Subcutaneous adipose tissue (tissue), 4 donors: ENCODE measurements around the gene AOC1. TPM values are rescaled to one million over a fixed set of nuclear protein-coding genes. Genes with fewer than 3 reads are reported as not detected.

Experiments used
- total RNA-seq, 4 donors: library from RNA; depleted of rRNA; stranded (reverse); fragments of >200 nt; gene quantifications; one replicate each; pipeline ENCODE4 v1.1.0, GENCODE V29; 2016
- TF ChIP-seq, protein P1 (sequence below): fragments of 450-650 bp; IDR thresholded peaks from one replicate; pipeline ENCODE4 v1.5.1; 2016; ENCODE audit warnings: low read depth, mild to moderate bottlenecking, control low read depth, antibody characterized with exemption, moderate library complexity

The AOC1 gene
- total RNA-seq, 4 donors from 2014 or later = 0.33 to 0.68 TPM; not detected in 2

DNA sequence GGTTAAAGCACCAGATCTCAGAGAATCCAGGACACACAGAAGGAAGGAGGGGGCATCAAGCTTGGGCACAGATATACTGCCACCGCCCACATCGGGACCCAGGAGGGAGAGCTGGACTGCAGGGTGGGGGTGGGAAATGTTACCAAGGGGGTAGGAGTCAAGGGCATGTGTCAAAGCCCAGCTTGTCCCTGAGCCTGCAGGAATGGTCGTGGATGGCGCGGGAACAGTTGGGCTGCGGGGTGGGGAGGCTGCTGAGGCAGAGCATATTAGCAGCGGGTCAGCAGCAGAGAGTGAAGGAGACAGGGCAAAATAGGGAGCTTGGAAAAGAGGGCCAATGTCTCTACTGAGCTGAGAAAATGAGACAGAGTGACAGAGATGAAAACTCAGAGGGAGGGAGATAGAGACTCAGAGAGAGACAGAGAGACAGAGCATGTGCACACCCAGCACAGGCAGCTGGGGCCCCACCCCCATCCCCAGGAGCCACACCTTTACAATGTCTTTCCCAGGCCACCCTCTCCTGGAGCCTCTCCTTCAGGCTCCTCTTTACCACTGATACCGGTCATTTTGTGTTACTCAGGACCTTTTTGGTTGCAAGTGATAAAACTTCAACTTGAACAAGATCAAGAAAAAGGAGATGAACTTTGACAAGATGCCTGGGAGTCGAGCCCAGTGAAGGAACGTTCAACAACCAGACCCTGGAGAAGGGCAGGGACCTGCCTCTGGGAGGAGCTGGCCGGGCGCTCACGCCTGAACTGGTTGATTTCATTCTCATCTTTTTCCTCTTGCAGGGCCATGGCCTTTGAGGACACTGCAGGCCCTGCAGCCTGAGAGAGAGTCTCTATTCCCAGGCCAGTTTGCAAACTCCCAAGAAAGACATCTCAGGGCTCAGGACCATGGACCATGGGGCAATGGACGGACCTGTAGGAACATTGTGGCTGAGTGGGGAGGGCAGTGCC lies 50.0 kb downstream of the AOC1 start:
- TF ChIP-seq, protein P1, sequence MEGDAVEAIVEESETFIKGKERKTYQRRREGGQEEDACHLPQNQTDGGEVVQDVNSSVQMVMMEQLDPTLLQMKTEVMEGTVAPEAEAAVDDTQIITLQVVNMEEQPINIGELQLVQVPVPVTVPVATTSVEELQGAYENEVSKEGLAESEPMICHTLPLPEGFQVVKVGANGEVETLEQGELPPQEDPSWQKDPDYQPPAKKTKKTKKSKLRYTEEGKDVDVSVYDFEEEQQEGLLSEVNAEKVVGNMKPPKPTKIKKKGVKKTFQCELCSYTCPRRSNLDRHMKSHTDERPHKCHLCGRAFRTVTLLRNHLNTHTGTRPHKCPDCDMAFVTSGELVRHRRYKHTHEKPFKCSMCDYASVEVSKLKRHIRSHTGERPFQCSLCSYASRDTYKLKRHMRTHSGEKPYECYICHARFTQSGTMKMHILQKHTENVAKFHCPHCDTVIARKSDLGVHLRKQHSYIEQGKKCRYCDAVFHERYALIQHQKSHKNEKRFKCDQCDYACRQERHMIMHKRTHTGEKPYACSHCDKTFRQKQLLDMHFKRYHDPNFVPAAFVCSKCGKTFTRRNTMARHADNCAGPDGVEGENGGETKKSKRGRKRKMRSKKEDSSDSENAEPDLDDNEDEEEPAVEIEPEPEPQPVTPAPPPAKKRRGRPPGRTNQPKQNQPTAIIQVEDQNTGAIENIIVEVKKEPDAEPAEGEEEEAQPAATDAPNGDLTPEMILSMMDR = no peak

- TF ChIP-seq, protein P1 = no peak
These were observed 51.3 kb downstream of the AOC1 start for GRCh38 chr7:150903606-150904005.

- TF ChIP-seq, protein P1 = no peak
These were observed 51.9 kb downstream of the AOC1 start for GRCh38 chr7:150904011-150904909.

DNA sequence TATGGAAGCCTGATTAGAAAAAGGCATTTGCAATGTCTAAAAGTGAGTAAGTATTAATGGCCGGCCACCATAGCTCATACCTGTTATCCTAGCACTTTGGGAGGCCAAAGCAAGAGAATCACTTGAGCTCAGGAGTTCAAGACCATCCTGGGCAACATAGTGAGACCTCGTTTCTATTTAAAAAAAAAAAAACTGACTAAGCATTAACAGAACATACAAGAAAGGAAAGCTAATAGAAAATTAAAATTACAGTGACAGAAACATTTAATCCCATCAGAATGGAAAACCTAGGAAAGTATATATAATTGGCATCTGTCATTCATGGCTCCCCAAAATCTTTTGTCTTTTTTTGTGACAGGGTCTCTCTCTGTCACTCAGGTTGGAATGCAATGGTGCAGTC lies 55.9 kb downstream of the AOC1 start:
- TF ChIP-seq, protein P1 = no peak

- TF ChIP-seq, protein P1 = no peak
These were observed 57.1 kb downstream of the AOC1 start for GRCh38 chr7:150909200-150909995.

- TF ChIP-seq, protein P1 = no peak
These were observed 58.7 kb downstream of the AOC1 start for GRCh38 chr7:150910996-150911422.

Other genes starting within 250 kb of the AOC1 start
- gene GIMAP6, start 220.1 kb upstream of the AOC1 start, total RNA-seq = 10 to 100 TPM; 34.4 to 78.0 (median 43.1) TPM
- 10 to 100 TPM; 10.9 to 45.9 (median 26.0) TPM for gene GIMAP2, start 166.8 kb upstream of the AOC1 start, total RNA-seq
- 10 to 100 TPM in 3 of 4 donors, 1 to 10 TPM in 1; 5.9 to 21.9 (median 12.0) TPM for gene GIMAP1, start 135.9 kb upstream of the AOC1 start, total RNA-seq
- 10 to 100 TPM; 31.1 to 89.7 (median 50.4) TPM for gene GIMAP5, start 115.1 kb upstream of the AOC1 start, total RNA-seq
- 10 to 100 TPM; 11.3 to 43.0 (median 26.0) TPM for gene TMEM176B, start 52.2 kb upstream of the AOC1 start, total RNA-seq
- gene TMEM176A, start 51.7 kb upstream of the AOC1 start, total RNA-seq = 10 to 100 TPM in 3 of 4 donors, 1 to 10 TPM in 1; 4.5 to 20.3 (median 17.9) TPM
- gene KCNH2, start 125.8 kb downstream of the AOC1 start, total RNA-seq = under 1 TPM in 1 of 4 donors, not detected in 3; 0.22 TPM
- 10 to 100 TPM in 1 of 4 donors, 1 to 10 TPM in 3; 2.5 to 11.3 (median 6.0) TPM for gene NOS3, start 138.5 kb downstream of the AOC1 start, total RNA-seq
- gene ATG9B, start 172.0 kb downstream of the AOC1 start, total RNA-seq = not detected
- 10 to 100 TPM; 13.2 to 45.4 (median 14.9) TPM for gene ABCB8, start 175.9 kb downstream of the AOC1 start, total RNA-seq
- 1 to 10 TPM in 1 of 4 donors, under 1 TPM in 2, not detected in 1; 0.34 to 1.1 (median 0.44) TPM for gene ASIC3, start 196.0 kb downstream of the AOC1 start, total RNA-seq
- gene CDK5, start 205.4 kb downstream of the AOC1 start, total RNA-seq = 10 to 100 TPM in 1 of 4 donors, 1 to 10 TPM in 3; 4.1 to 11.0 (median 6.8) TPM
- gene SLC4A2, start 207.1 kb downstream of the AOC1 start, total RNA-seq = 10 to 100 TPM; 40.1 to 65.0 (median 44.6) TPM
- gene FASTK, start 228.3 kb downstream of the AOC1 start, total RNA-seq = 10 to 100 TPM; 36.8 to 88.9 (median 44.0) TPM
- gene TMUB1, start 231.0 kb downstream of the AOC1 start, total RNA-seq = 10 to 100 TPM; 18.3 to 37.3 (median 31.5) TPM
- 10 to 100 TPM; 54.4 to 86.7 (median 62.7) TPM for gene AGAP3, start 234.0 kb downstream of the AOC1 start, total RNA-seq